Measurements from ENCODE around the gene SLC43A1.

SLC43A1 gene

DNA sequence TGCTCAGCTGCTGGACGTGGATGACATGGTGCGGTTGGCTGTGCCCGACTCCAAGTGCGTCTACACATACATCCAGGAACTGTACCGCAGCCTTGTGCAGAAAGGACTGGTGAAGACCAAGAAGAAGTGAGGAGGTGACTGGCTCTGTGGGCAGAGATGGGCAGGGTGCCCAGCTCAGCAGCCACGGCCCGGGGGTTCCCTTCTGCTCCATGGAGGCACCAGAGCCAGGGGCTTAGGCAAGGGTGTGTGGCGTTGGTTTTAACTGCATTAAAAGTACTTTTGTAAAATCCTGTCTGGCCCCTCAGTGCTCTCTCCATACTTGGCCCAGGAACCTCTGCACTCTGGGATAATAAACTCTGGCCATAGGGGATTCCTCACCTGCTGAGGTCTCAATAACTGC, 34.5 kb upstream of the SLC43A1 start:
- TF ChIP-seq, protein P1, sequence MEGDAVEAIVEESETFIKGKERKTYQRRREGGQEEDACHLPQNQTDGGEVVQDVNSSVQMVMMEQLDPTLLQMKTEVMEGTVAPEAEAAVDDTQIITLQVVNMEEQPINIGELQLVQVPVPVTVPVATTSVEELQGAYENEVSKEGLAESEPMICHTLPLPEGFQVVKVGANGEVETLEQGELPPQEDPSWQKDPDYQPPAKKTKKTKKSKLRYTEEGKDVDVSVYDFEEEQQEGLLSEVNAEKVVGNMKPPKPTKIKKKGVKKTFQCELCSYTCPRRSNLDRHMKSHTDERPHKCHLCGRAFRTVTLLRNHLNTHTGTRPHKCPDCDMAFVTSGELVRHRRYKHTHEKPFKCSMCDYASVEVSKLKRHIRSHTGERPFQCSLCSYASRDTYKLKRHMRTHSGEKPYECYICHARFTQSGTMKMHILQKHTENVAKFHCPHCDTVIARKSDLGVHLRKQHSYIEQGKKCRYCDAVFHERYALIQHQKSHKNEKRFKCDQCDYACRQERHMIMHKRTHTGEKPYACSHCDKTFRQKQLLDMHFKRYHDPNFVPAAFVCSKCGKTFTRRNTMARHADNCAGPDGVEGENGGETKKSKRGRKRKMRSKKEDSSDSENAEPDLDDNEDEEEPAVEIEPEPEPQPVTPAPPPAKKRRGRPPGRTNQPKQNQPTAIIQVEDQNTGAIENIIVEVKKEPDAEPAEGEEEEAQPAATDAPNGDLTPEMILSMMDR (conservative IDR thresholded peaks at IDR 0.05): no peak
- no peak for TF ChIP-seq ZFX (IDR thresholded peaks at IDR 0.05)
- H3K27ac ChIP-seq: no peak overlapping the region

DNA sequence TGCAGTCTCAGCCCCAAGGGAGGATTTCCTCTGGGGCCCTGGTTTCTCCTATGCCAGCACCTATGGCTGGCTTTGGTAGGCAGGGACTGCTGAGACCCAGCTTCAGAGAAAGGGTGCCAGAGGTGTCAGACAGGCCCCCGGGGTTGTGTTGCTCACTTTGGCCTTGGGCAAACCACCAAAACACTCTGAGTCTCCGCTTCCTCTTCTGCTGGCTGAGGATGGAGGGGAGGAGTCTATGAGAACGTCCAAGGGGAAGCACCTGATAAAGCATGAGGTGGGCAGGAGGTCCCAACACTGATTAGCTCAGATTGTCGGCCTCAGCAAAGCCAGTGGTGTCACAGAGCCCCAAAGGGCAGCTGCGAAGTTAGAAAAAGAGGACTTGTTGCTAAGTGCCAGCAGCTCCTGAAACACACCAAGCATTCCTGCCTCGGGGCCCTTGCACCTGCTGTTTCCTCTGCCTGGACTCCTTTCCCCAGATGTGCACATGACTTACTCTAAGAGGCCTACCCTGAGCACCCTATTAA, 32.4 kb upstream of the SLC43A1 start:
- TF ChIP-seq, protein P1 (conservative IDR thresholded peaks at IDR 0.05): no peak
- no peak for TF ChIP-seq ZFX (IDR thresholded peaks at IDR 0.05)

DNA sequence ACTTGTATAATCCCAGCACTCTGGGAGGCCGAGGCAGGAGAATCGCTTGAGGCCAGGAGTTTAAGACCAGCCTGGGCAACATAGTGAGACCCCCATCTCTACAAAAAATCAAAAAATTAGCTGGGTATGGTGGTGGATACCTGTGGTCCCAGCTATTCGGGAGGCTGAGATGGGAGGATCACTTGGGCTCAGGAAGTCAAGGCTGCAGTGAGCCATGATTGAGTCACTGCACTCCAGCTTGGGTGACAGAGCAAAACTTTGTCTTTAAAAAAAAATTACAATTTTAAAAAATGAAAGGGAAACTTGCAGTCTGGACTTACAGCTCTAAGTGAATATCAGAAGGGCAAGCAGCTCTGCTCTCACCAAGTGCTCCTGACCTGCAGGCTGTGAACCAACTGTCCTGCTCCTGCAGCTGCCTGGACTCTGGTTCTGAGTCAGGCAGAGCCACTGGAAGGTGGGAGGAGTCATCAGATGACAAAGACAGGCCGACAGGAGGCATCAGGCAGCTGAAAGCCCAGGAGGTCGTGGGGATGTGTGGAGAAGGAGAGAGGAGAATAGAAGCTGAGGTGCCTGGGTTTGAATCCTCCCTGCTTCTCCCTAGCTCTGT, 31.5 kb upstream of the SLC43A1 start:
- H3K27ac ChIP-seq: no peak overlapping the region
- TF ChIP-seq ZFX (IDR thresholded peaks at IDR 0.05): no peak
- TF ChIP-seq, protein P1 (conservative IDR thresholded peaks at IDR 0.05): no peak

More for the DNA sequence above, 32.4 kb upstream of the SLC43A1 start:
- no peak overlapping the region for H3K27ac ChIP-seq

DNA sequence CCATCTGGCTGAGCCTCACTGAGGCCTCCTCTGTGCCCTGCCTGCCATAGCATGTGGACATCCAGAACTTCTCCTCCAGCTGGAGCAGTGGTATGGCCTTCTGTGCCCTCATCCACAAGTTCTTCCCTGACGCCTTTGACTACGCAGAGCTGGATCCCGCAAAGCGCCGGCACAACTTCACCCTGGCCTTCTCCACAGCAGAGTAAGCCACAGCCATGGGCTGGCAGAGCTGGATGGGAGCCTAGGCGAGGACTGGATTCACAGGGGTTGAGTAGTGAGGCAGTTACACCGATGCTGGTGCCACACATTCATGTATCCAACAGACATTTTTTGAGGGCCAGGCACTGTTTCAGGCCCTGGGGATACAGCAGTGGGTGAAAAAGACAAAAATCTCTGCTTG, 30.9 kb upstream of the SLC43A1 start:
- no peak overlapping the region for H3K27ac ChIP-seq
- TF ChIP-seq, protein P1 (conservative IDR thresholded peaks at IDR 0.05): no peak
- no peak for TF ChIP-seq ZFX (IDR thresholded peaks at IDR 0.05)

DNA sequence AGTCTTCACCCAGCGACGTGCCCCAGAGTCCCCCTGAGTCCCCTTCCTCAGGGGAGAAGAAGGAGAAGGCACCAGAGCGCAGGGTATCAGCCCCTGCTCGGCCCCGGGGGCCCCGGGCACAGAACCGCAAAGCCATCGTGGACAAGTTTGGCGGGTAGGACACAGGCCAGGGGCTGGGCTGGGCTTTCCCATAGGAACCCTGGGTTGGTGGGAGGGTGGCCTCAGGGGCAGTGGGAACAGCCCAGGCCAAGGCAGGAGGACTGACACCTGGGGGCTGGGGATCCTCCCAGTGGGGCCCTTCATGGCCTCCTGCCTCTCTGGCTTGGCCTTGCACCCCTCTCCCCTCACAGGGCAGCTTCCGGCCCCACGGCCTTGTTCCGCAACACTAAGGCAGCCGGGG, 30.4 kb upstream of the SLC43A1 start:
- TF ChIP-seq, protein P1 (conservative IDR thresholded peaks at IDR 0.05): no peak
- TF ChIP-seq ZFX (IDR thresholded peaks at IDR 0.05): no peak
- H3K27ac ChIP-seq: no peak overlapping the region

DNA sequence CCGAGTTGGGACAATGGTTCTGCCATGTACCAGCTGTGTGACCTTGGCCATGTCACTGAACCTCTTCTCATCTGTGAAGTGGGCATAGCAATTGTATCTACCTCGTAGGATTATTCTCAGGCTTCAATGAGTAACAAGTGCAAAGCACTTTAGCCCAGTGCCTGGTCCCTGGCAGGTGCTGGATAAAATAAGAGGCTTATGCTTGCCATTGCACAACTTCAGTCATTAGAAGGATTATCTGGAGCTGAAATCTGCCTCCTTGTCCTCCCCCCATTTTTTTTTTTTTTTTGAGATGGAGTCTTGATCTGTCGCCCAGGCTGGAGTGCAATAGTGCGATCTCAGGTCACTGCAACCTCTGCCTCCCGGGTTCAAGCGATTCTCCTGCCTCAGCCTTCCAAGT, 29.1 kb upstream of the SLC43A1 start:
- no peak overlapping the region for H3K27ac ChIP-seq
- no peak for TF ChIP-seq ZFX (IDR thresholded peaks at IDR 0.05)
- TF ChIP-seq, protein P1 (conservative IDR thresholded peaks at IDR 0.05): no peak

DNA sequence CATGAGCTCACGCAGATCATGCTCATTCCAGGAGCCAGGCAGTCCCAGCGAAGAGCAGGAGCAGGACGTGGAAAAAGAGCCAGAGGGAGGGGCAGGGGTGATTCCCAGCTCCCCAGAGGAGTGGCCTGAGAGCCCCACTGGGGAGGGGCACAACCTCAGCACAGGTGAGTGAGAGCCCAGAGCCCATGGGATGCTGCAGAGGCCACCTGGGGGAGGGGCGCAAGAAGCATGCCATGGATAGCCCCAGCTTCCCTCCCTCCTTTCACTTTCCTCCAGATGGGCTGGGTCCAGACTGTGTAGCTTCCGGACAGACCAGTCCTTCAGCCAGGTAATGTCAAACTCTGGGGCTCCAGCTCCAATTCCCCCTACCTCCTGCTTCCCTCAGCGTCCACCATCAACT, 28.1 kb upstream of the SLC43A1 start:
- TF ChIP-seq ZFX (IDR thresholded peaks at IDR 0.05): no peak
- TF ChIP-seq, protein P1 (conservative IDR thresholded peaks at IDR 0.05): no peak
- no peak overlapping the region for H3K27ac ChIP-seq

Measured in C4-2B (cell line).